Astrocyte (in vitro differentiated cells and primary cell): Measurements from ENCODE around the gene LNPK.

Experiments
- CTCF ChIP-seq: IDR thresholded peaks from 2 replicates; pipeline ENCODE4 v1.5.1; 2011; ENCODE audit warnings: low read depth, mild to moderate bottlenecking, inconsistent platforms, low read length, moderate library complexity; ENCODE audit not compliant: insufficient read depth
- EZH2 ChIP-seq: IDR thresholded peaks from 2 replicates; pipeline ENCODE4 v1.6.1; 2012; ENCODE audit warnings: mild to moderate bottlenecking, low read length, inconsistent platforms; ENCODE audit not compliant: insufficient read depth

DNA sequence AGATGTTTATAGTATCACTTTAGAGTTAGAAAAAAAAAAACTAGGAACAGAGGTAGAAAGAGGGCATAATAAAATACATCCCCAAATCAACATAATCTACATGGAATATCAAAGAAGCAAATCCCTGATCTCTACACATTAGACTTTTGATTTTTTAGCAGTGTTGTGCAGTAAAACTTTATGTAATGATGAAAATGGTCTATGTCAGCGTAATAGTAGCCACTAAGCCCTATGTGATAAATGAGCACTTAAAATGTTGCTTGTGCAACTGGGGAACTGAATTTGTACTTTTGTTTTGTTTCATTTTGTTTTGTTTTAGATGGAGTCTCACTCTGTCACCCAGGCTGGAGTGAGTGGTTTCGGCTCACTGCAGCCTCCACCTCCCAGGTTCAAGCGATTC is 36.3 kb downstream of the LNPK start:
- TF ChIP-seq EZH2 (no peak), CTCF (no peak)
